NK-92 treated with Interleukin-12 subunit alpha and Interleukin-12 subunit beta, amount 100 ng/mL, for 24 hours (cell line): ENCODE data around the gene CLTC.
A peak's percentile ranks its signal among the peaks of the same experiment; 100 is the strongest.
"Not testable (repeated sequence)": the region's sequence is repeated elsewhere in the genome, so short reads cannot be mapped to it uniquely, and the experiment has no call there.

Source experiments
- DNase-seq: peaks from one replicate; lab custom pipeline; 2025; lab: John Stamatoyannopoulos, UW

CLTC gene

GRCh38 chr17:59619298-59620063, at the start of gene CLTC:
Gene CLTC, plus strand, starts transcription at chr17:59619895. Its CDS starts 237 bp downstream, at chr17:59620132.
- DNase-seq = peak; percentile 92

GRCh38 chr17:59572301-59572924, 47.3 kb upstream of the CLTC start:
- DNase-seq = no peak

- DNase-seq = not testable (repeated sequence)
Observed at GRCh38 chr17:59584168-59584567, 35.5 kb upstream of the CLTC start.

- no peak for DNase-seq
Observed at GRCh38 chr17:59600169-59600568, 19.5 kb upstream of the CLTC start.

- no peak for DNase-seq
Observed at GRCh38 chr17:59601130-59601529, 18.6 kb upstream of the CLTC start.

GRCh38 chr17:59607061-59607460, 12.6 kb upstream of the CLTC start:
- no peak for DNase-seq

- no peak for DNase-seq
Observed at GRCh38 chr17:59607817-59608403, 11.8 kb upstream of the CLTC start.

- DNase-seq = no peak
Observed at GRCh38 chr17:59611503-59611902, 8.2 kb upstream of the CLTC start.

- no peak for DNase-seq
Observed at GRCh38 chr17:59616253-59616920, 3.3 kb upstream of the CLTC start.

GRCh38 chr17:59617156-59617732, 2.5 kb upstream of the CLTC start:
- no peak for DNase-seq

- no peak for DNase-seq
Observed at GRCh38 chr17:59619035-59619297, 729 bp upstream of the CLTC start.

- DNase-seq = peak; percentile 41
Observed at GRCh38 chr17:59620064-59620359, 317 bp downstream of the CLTC start.

GRCh38 chr17:59620518-59621259, 994 bp downstream of the CLTC start:
- DNase-seq = peak; percentile 58

GRCh38 chr17:59621771-59622170, 2.1 kb downstream of the CLTC start:
- DNase-seq = no peak

GRCh38 chr17:59623151-59623550, 3.5 kb downstream of the CLTC start:
- DNase-seq = no peak

- DNase-seq = no peak
Observed at GRCh38 chr17:59626756-59627155, 7.1 kb downstream of the CLTC start.

GRCh38 chr17:59627274-59627673, 7.6 kb downstream of the CLTC start:
- no peak for DNase-seq

GRCh38 chr17:59627770-59628171, 8.1 kb downstream of the CLTC start:
- DNase-seq = no peak

GRCh38 chr17:59629174-59629573, 9.5 kb downstream of the CLTC start:
- no peak for DNase-seq

GRCh38 chr17:59631276-59631675, 11.6 kb downstream of the CLTC start:
- DNase-seq = no peak

- no peak for DNase-seq
Observed at GRCh38 chr17:59632398-59632797, 12.7 kb downstream of the CLTC start.
